Rectal smooth muscle tissue (tissue), 1 donor: Measurements from ENCODE around the gene PCP4.
A peak's percentile ranks its signal among the peaks of the same experiment; 100 is the strongest.
"Not testable (repeated sequence)": the region's sequence is repeated elsewhere in the genome, so short reads cannot be mapped to it uniquely, and the experiment has no call there.

Experiments used
- H3K27ac ChIP-seq: one replicate; pipeline ENCODE4 v1.7.0; 2013; ENCODE audit warnings: low read depth, low read length, inconsistent platforms
- H3K27me3 ChIP-seq: one replicate; pipeline ENCODE4 v1.7.0; 2013; ENCODE audit warnings: low read length; ENCODE audit not compliant: control insufficient read depth, insufficient read depth
- H3K36me3 ChIP-seq: one replicate; pipeline ENCODE4 v1.7.0; 2013; ENCODE audit warnings: low read length; ENCODE audit not compliant: control insufficient read depth, insufficient read depth
- H3K4me1 ChIP-seq: one replicate; pipeline ENCODE4 v1.7.0; 2013; ENCODE audit warnings: low read length; ENCODE audit not compliant: control insufficient read depth, insufficient read depth
- H3K4me3 ChIP-seq: one replicate; pipeline ENCODE4 v1.7.0; 2013; ENCODE audit warnings: low read length
- H3K9ac ChIP-seq: one replicate; pipeline ENCODE4 v1.7.0; 2013; ENCODE audit warnings: low read length

The PCP4 gene

DNA sequence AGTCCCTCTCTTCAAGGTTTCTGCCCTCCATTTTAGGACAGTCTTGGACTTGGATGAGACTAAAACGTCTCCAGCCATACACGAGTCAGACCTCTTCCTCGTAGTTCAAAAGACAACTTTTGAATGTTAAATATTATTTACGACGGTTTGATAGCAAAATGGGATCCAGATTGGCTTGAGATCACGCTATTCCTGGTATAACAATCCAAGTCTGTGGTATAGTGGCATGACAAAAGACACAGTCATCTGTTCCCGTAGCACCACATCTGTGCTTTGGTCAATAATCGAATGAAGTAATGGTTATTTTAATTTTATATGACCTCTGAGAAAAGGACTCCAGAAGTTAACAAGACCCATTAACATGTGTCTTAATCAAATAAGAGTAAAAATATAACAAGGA lies 7.0 kb downstream of the PCP4 start:
- no peaks in the 10 kb centered on the region for H3K4me1 ChIP-seq
- H3K36me3 ChIP-seq = no peaks in the 10 kb centered on the region
- no peaks in the 10 kb centered on the region for H3K27me3 ChIP-seq
- no peak overlapping the region for H3K4me3 ChIP-seq
- no peak overlapping the region for H3K27ac ChIP-seq
- no peak overlapping the region for H3K9ac ChIP-seq

DNA sequence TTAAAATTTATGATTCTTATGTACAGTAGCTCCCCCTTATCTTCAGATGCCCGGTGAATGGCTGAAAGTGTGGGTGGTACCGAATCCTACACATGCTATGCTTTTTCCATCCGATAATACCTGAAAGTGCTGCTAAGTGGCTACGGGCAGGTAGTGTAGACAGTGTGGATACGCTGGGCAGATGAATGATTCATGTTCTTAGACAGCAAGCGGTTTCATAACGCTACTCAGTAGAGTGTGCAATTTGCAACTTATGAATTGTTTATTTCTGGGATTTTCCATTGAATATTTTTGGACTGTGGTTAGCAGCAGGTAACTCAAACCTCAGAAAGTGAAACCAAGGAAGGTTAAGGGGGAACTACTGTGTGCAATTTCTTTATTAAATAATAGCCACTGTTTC lies 7.5 kb downstream of the PCP4 start:
- no peak overlapping the region for H3K4me3 ChIP-seq
- H3K4me1 ChIP-seq = no peaks in the 10 kb centered on the region
- no peak overlapping the region for H3K27ac ChIP-seq
- no peaks in the 10 kb centered on the region for H3K27me3 ChIP-seq
- H3K9ac ChIP-seq = no peak overlapping the region
- no peaks in the 10 kb centered on the region for H3K36me3 ChIP-seq

DNA sequence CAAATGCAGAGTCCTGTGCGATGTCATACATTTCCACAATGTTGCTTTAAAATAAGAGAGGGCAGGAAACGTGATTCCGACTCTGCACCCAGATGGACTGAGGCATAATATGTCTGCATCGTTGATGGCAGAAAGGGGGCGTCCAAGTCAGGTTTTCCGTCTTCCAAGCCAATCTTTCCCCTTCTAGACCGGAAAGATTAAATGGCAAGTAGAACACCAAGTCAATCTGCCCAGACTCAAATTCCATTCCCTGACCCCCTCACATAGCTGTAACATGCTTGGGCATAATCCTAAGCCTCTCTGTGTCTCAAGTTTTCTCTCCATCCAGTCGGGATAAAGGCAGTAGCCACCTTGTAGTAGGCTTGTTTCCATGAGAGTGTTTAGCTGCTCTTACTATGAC lies 14.4 kb downstream of the PCP4 start:
- Histone ChIP-seq H3K27ac (no peak overlapping the region), H3K27me3 (no peaks in the 10 kb centered on the region), H3K36me3 (no peaks in the 10 kb centered on the region), H3K4me1 (peaks cover 15% of the 10 kb centered on the region), H3K9ac (no peak overlapping the region), H3K4me3 (no peak overlapping the region)

DNA sequence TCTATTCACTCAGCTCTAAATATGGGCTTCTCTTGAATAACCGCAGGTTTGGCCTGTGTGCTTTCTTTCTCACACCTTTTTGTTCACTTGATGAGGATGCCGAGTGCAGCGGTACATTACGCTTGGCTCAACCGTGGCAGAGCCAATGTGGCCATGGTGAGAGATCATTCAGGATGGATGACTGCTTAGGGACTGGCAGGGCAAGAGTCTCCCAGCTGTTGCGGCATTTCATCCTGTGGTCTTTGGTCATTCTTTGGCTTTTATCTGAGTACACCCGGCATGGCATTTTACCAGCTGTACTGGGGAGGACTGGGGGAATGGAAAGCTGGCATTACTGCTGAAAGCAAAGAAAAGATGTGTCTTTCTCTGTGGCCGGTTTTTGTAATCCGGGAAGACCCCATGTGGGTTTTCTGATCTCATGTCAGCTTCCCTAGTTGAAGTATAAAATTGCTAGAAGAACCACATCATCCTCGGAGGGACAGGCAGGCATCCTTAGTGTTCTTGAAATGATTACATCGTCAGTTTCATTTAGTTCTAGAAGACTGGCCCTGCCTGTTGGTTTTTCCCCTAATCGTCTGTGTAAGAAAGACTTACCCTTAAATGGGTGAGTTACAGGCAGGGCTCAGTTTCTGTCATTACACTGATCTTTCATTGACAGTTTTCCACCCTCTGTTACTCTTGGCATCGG lies 15.1 kb downstream of the PCP4 start:
- Histone ChIP-seq H3K4me1 (peaks cover 15% of the 10 kb centered on the region), H3K4me3 (no peak overlapping the region), H3K27ac (no peak overlapping the region), H3K36me3 (no peaks in the 10 kb centered on the region), H3K9ac (no peak overlapping the region), H3K27me3 (no peaks in the 10 kb centered on the region)

DNA sequence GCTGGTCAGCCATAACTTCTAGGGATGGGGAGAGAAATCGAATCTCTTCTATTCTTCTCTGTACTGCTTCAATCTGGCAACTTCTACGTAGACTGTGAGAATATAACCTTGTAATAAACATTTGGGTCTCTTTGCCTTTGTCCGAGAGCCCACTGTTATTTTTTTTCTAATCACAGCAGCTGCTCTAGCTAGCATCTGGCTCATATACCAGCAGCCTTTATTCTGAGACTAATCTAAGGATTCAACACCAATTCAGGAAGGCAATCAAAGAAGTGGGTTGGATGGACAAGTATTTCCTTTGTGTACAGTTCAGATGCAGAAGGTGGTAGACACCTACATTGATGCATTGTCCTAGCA lies 15.6 kb downstream of the PCP4 start:
- Histone ChIP-seq H3K27me3 (no peaks in the 10 kb centered on the region), H3K27ac (no peak overlapping the region), H3K9ac (no peak overlapping the region), H3K4me3 (no peak overlapping the region), H3K36me3 (no peaks in the 10 kb centered on the region), H3K4me1 (peaks cover 15% of the 10 kb centered on the region)

DNA sequence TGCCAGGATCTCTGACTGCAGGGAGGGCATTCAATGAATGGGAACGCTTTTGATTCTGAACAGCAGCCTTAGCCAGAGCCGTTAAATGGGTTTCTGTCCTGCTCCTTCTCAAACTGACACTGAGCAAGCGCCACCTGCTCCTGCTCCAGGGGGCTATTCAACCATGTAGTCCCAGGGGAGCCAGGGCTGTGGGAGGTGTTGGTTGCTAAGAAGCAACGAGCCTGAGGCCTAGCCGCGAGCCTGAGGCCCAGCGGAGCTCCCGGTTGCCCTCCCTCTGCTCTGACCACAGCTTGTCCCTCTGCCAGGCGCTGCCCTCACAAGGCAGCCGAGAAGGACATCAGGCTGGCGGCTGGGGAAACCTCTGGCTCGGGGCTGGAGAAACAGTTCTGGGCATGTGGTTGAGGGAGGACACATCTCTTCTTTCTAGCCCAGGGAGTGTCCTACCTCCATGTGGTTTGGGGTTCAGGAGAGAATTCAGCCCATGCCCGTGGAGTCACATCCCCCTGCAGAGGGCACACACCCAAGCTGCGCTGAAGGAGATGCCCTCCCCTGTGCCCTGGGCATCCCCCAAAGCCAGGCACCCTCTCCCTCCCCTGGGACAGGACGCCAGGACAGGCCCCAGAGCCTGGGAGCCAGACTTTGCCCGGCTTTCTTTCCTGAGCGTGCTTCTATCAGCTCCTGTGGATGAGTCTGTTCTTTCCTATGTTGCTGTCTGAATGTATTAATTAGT lies 18.0 kb downstream of the PCP4 start:
- peak overlapping the region; percentile 90 for H3K27ac ChIP-seq
- peaks cover 15% of the 10 kb centered on the region for H3K4me1 ChIP-seq
- H3K4me3 ChIP-seq = no peak overlapping the region

DNA sequence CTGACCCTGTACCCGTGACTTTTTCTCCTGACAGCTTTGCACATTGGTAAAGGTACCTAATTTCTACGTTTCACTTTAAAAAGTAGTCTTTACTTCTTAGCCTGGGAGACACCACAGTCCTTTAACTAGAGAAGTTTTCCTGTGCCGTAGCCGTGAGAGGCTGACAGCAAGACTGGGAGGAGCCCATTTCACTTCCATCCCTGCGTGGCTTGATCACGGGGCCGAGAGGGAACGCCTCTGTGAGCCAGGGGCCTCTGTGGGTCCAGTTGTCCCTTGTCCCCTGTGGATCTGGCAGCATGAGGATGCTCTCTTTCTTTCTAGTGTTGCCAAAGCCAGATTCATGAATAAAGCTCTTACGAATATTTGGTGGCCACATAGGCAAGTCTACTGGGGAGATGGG lies 21.6 kb downstream of the PCP4 start:
- peaks cover 15% of the 10 kb centered on the region for H3K4me1 ChIP-seq
- H3K9ac ChIP-seq = no peak overlapping the region
- H3K4me3 ChIP-seq = no peak overlapping the region
- H3K36me3 ChIP-seq = no peaks in the 10 kb centered on the region
- no peaks in the 10 kb centered on the region for H3K27me3 ChIP-seq
- H3K27ac ChIP-seq = no peak overlapping the region

More for the DNA sequence above, 18.0 kb downstream of the PCP4 start:
- Histone ChIP-seq H3K27me3 (no peaks in the 10 kb centered on the region), H3K36me3 (no peaks in the 10 kb centered on the region), H3K9ac (no peak overlapping the region)

DNA sequence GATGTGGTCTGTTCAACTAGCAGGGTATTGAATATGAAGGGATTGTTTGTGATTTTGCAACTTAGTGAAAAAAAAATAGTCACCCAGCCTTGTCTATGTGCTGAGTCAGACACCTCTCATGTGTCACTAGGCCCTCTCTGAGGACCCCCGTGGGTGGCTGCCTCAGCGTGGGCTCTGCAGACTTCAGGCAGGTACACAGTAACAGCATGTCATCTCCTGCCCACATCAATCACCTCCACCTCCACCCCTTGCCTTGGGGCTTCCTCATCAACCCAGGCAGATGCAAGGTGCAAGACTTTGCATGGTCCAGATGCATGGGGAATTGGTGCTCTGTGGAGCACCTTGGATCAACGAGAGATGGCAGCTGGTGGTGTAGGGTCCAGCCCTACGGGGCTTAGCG lies 23.9 kb downstream of the PCP4 start:
- Histone ChIP-seq H3K4me1 (peaks cover under 1% of the 10 kb centered on the region), H3K36me3 (no peaks in the 10 kb centered on the region), H3K27me3 (no peaks in the 10 kb centered on the region), H3K4me3 (no peak overlapping the region), H3K27ac (no peak overlapping the region), H3K9ac (no peak overlapping the region)

DNA sequence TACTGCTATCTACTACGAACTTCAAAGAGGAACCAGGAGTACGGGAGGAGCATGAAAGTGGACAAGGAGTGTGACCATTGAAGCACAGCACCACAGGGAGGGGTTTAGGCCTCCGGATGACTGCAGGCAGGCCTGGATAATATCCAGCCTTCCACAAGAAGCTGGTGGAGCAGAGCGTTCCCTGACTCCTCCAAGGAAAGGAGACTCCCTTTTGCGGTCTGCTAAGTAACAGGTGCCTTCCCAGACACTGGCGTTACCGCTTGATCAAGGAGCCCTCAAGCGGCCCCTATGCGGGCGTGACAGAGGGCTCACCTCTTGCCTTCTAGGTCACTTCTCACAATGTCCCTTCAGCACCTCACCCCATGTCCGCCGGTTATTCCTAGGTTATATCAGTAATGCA lies 24.6 kb downstream of the PCP4 start:
- not testable (repeated sequence) for H3K27ac ChIP-seq, H3K4me1 ChIP-seq

DNA sequence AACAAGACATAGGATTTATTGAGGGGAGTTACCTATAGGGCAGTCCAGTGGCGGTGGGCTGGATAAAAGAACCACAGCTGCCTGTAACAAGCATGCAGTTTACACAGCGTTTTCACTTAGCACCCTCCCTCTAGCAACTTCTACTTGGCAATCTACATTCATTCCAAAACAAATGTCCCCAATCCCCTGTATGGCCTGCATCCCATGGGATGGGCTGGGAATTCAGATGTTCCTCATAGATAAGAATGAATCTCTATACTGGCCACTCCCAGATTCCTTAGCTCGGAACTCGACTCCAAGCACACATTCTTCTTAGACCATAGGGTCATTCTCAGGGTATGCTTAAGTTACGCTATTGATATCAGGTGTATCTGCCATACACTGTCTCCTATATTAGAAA lies 33.3 kb downstream of the PCP4 start:
- Histone ChIP-seq H3K27ac (no peak overlapping the region), H3K4me1 (no peaks in the 10 kb centered on the region), H3K9ac (no peak overlapping the region), H3K36me3 (no peaks in the 10 kb centered on the region), H3K27me3 (no peaks in the 10 kb centered on the region), H3K4me3 (no peak overlapping the region)

More for the DNA sequence above, 24.6 kb downstream of the PCP4 start:
- not testable (repeated sequence) for H3K36me3 ChIP-seq, H3K27me3 ChIP-seq, H3K9ac ChIP-seq, H3K4me3 ChIP-seq

DNA sequence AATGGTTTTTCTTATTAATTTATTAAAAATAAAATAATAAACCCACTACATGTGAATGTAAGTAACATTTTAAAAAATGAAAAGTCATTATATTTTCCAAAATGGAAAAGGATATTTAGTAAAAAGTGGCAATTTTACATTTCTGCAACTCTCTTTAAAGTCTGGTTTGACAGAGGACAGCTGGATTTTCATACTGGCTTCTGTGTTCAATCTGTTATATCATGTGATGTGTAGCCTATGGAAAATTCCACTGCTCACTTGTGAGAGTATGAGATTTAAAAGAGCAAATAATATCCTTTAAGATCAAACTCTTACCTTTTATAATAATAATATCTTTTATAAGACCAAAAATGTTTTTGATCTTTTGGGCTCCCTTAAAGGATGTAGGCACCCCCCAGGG lies 33.7 kb downstream of the PCP4 start:
- H3K4me1 ChIP-seq = no peaks in the 10 kb centered on the region
- H3K27me3 ChIP-seq = no peaks in the 10 kb centered on the region
- H3K36me3 ChIP-seq = no peaks in the 10 kb centered on the region
- no peak overlapping the region for H3K27ac ChIP-seq
- H3K4me3 ChIP-seq = no peak overlapping the region
- H3K9ac ChIP-seq = no peak overlapping the region

DNA sequence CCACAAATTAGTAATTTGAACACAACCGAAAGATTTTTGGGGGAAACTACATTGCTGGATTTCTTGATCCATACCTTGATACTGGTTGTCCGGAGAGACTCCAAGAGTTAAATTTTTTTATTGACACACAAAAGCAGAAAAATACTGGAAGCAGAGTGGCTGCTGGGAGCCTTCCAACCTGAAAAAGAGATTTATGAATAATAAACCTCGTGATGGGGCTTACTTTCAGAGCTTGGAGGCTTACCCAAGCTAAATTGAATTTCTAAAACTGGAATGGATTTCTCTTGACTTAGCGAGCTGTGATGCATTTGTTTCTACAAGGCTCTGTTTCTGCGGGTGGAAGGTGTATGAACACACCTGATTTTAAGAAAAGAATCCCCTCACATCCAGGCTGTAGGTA lies 35.7 kb downstream of the PCP4 start:
- H3K27me3 ChIP-seq = no peaks in the 10 kb centered on the region
- no peaks in the 10 kb centered on the region for H3K4me1 ChIP-seq
- no peak overlapping the region for H3K27ac ChIP-seq
- no peaks in the 10 kb centered on the region for H3K36me3 ChIP-seq
- H3K4me3 ChIP-seq = no peak overlapping the region
- no peak overlapping the region for H3K9ac ChIP-seq

DNA sequence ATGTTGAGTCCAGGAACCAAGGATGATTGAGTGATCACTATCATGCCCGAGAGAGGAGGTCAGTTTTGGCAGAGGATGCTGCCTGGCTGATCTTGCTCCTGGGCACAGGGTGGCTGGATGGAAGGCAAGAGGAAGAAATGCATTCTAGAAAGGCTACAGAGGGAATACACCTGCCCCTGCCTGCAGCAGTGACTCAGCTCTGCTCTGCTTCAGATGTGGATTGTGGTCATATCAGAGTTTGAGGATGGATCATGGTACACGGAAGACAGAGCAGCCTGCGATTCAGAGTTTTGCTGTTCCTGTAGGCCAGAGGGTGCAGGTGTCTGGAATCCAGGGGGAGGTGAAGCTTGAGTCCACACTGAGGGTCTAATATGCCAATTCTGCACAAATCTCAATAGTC lies 37.2 kb downstream of the PCP4 start:
- Histone ChIP-seq H3K27me3 (no peaks in the 10 kb centered on the region), H3K36me3 (no peaks in the 10 kb centered on the region), H3K4me1 (no peaks in the 10 kb centered on the region), H3K27ac (no peak overlapping the region), H3K9ac (no peak overlapping the region), H3K4me3 (no peak overlapping the region)
